ENCODE results near the gene ASCL5. TPM values are rescaled to one million over a fixed set of nuclear protein-coding genes. Genes with fewer than 3 reads are reported as not detected.

The ASCL5 gene
- not detected for total RNA-seq

DNA sequence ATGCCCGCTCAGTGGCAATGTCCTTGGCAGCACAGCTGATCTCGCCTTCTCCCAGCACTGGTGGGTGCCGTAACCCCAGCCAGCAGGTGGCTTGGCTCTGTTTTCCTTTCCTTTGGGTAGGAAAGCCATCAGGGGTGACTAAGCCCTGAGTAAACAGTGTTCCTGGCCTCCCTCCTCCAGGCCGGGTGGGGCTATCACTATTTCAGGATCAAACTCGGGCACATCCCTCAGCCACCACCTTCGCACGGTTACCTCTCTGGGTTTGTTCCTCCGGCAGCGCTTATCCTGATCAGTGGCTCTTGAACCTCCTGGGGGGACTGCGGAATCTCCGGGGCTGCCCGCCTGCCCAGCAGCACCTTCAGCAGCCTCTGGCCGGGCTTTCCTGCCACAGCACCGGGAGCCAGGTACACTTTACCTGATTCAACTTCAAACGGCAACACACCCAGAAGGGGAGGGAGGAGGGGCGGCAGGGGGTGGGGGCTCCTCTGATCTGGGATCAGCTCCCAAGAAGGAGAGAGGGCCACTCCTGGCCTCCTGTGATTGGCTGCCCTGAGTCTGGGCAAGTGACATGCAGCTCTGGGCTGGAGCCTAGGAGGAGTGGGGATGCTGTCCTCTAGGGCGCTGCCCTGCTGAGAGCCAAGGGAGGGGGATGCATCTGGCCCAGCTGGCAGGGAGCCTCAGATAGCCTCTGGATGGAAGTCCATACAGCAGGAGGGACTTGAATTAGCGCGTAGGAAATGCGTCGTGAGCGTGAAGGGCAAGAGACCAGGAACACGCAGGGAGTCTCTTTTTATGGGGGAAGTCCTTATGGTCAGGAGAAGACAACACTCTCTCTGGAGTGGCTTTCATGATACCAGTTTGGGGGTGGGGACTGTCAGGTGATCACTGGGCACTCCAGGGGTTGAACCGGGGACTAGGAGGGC lies at the start of gene ASCL5:
TSS of gene ASCL5 (minus strand) at position 353 of the 923 bp plus-strand sequence. CDS start 11,812 bp downstream, outside the sequence.
- H3K27ac ChIP-seq, result no peak within 1 kb of the TSS
- no peaks in the 10 kb centered on the region for H3K4me1 ChIP-seq
- TF ChIP-seq POLR2AphosphoS5 (IDR thresholded peaks at IDR 0.05; ENCODE audit: insufficient read depth in 1 of 2, low read depth in 1 of 2), result no peak
- TF ChIP-seq POLR2A (IDR thresholded peaks at IDR 0.05), result no peak
- TF ChIP-seq, protein P1, sequence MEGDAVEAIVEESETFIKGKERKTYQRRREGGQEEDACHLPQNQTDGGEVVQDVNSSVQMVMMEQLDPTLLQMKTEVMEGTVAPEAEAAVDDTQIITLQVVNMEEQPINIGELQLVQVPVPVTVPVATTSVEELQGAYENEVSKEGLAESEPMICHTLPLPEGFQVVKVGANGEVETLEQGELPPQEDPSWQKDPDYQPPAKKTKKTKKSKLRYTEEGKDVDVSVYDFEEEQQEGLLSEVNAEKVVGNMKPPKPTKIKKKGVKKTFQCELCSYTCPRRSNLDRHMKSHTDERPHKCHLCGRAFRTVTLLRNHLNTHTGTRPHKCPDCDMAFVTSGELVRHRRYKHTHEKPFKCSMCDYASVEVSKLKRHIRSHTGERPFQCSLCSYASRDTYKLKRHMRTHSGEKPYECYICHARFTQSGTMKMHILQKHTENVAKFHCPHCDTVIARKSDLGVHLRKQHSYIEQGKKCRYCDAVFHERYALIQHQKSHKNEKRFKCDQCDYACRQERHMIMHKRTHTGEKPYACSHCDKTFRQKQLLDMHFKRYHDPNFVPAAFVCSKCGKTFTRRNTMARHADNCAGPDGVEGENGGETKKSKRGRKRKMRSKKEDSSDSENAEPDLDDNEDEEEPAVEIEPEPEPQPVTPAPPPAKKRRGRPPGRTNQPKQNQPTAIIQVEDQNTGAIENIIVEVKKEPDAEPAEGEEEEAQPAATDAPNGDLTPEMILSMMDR (IDR thresholded peaks at IDR 0.05), result no peak
- no peak for DNase-seq (ENCODE audit: extremely low spot score in 2 of 2)
- H3K4me3 ChIP-seq, result no peak within 1 kb of the TSS
- intact Hi-C loops (cut with DNase I), result no loop called here
- no peaks in the 10 kb centered on the region for H3K27me3 ChIP-seq
- H3K9me3 ChIP-seq, result no peaks in the 10 kb centered on the region
- H3K36me3 ChIP-seq, result no peaks in the 10 kb centered on the region

- TF ChIP-seq POLR2A (IDR thresholded peaks at IDR 0.05), result no peak
- TF ChIP-seq, protein P1 (IDR thresholded peaks at IDR 0.05), result no peak
- no peak for TF ChIP-seq POLR2AphosphoS5 (IDR thresholded peaks at IDR 0.05; ENCODE audit: insufficient read depth in 1 of 2, low read depth in 1 of 2)
- no peak overlapping the region for H3K4me3 ChIP-seq
- no peaks in the 10 kb centered on the region for H3K9me3 ChIP-seq
- no peak overlapping the region for H3K27ac ChIP-seq
- intact Hi-C loops (cut with DNase I), result no loop called here
- no peaks in the 10 kb centered on the region for H3K27me3 ChIP-seq
- DNase-seq (ENCODE audit: extremely low spot score in 2 of 2), result no peak
- H3K36me3 ChIP-seq, result no peaks in the 10 kb centered on the region
- H3K4me1 ChIP-seq, result peaks cover 7% of the 10 kb centered on the region
Observed at GRCh38 chr1:201175820-201176500, 49.0 kb upstream of the ASCL5 start.

GRCh38 chr1:201173736-201174135 lies 46.8 kb upstream of the ASCL5 start:
- Histone ChIP-seq H3K27me3 (no peaks in the 10 kb centered on the region), H3K4me3 (no peak overlapping the region), H3K4me1 (peaks cover 14% of the 10 kb centered on the region), H3K27ac (no peak overlapping the region), H3K9me3 (no peaks in the 10 kb centered on the region), H3K36me3 (no peaks in the 10 kb centered on the region)
- TF ChIP-seq POLR2A (IDR thresholded peaks at IDR 0.05), result no peak
- TF ChIP-seq POLR2AphosphoS5 (IDR thresholded peaks at IDR 0.05; ENCODE audit: insufficient read depth in 1 of 2, low read depth in 1 of 2), result no peak
- intact Hi-C loops (cut with DNase I), result no loop called here
- no peak for DNase-seq (ENCODE audit: extremely low spot score in 2 of 2)

GRCh38 chr1:201172999-201173610 lies 46.1 kb upstream of the ASCL5 start:
- Histone ChIP-seq H3K27ac (no peak overlapping the region), H3K9me3 (no peaks in the 10 kb centered on the region), H3K27me3 (no peaks in the 10 kb centered on the region), H3K4me1 (peaks cover 14% of the 10 kb centered on the region), H3K36me3 (no peaks in the 10 kb centered on the region), H3K4me3 (no peak overlapping the region)
- intact Hi-C loops (cut with DNase I), result no loop called here
- no peak for TF ChIP-seq POLR2A (IDR thresholded peaks at IDR 0.05)
- TF ChIP-seq POLR2AphosphoS5 (IDR thresholded peaks at IDR 0.05; ENCODE audit: insufficient read depth in 1 of 2, low read depth in 1 of 2), result no peak
- TF ChIP-seq, protein P1 (IDR thresholded peaks at IDR 0.05), result no peak
- DNase-seq (ENCODE audit: extremely low spot score in 2 of 2), result no peak

- H3K27ac ChIP-seq, result no peak overlapping the region
- intact Hi-C loops (cut with DNase I), result no loop called here
- no peak for DNase-seq (ENCODE audit: extremely low spot score in 2 of 2)
- no peaks in the 10 kb centered on the region for H3K27me3 ChIP-seq
- H3K4me3 ChIP-seq, result no peak overlapping the region
- no peaks in the 10 kb centered on the region for H3K36me3 ChIP-seq
- no peaks in the 10 kb centered on the region for H3K9me3 ChIP-seq
- TF ChIP-seq, protein P1 (IDR thresholded peaks at IDR 0.05), result no peak
- TF ChIP-seq POLR2AphosphoS5 (IDR thresholded peaks at IDR 0.05; ENCODE audit: insufficient read depth in 1 of 2, low read depth in 1 of 2) (no peak), POLR2A (IDR thresholded peaks at IDR 0.05) (no peak)
- H3K4me1 ChIP-seq, result peaks cover 14% of the 10 kb centered on the region
Observed at GRCh38 chr1:201172326-201172725, 45.3 kb upstream of the ASCL5 start.

Measured in vagina (tissue), 2 donors.